Fibroblast of villous mesenchyme (primary cell): ENCODE results near the gene R3HDM1. TPM values are rescaled to one million over a fixed set of nuclear protein-coding genes. Genes with fewer than 3 reads are reported as not detected.

Experiments used
- DNase-seq: peaks from one replicate; pipeline ENCODE4 v3.0.0-alpha.2; 2010; ENCODE audit warnings: low read depth
- H3K4me3 ChIP-seq: 2 replicates; pipeline ENCODE4 v1.5.1; 2011; ENCODE audit warnings: low read depth, mild to moderate bottlenecking, low read length
- total RNA-seq: library from RNA; depleted of rRNA; stranded (reverse); fragments of >200 nt; gene quantifications from 2 replicates; pipeline ENCODE4 v1.2.3, GENCODE V29; 2012
- TF ChIP-seq, protein P1 (sequence below): IDR thresholded peaks from 2 replicates; pipeline ENCODE4 v1.5.1; 2012; ENCODE audit warnings: low read depth, mild to moderate bottlenecking, low read length; ENCODE audit not compliant: insufficient read depth

R3HDM1 gene
- total RNA-seq, 1 donor = 13.8 TPM

- TF ChIP-seq, protein P1, sequence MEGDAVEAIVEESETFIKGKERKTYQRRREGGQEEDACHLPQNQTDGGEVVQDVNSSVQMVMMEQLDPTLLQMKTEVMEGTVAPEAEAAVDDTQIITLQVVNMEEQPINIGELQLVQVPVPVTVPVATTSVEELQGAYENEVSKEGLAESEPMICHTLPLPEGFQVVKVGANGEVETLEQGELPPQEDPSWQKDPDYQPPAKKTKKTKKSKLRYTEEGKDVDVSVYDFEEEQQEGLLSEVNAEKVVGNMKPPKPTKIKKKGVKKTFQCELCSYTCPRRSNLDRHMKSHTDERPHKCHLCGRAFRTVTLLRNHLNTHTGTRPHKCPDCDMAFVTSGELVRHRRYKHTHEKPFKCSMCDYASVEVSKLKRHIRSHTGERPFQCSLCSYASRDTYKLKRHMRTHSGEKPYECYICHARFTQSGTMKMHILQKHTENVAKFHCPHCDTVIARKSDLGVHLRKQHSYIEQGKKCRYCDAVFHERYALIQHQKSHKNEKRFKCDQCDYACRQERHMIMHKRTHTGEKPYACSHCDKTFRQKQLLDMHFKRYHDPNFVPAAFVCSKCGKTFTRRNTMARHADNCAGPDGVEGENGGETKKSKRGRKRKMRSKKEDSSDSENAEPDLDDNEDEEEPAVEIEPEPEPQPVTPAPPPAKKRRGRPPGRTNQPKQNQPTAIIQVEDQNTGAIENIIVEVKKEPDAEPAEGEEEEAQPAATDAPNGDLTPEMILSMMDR = no peak
- no peak for DNase-seq
- H3K4me3 ChIP-seq = no peak overlapping the region
Measured at GRCh38 chr2:135546436-135546835, 15.2 kb downstream of the R3HDM1 start.

GRCh38 chr2:135547311-135547710 lies 16.0 kb downstream of the R3HDM1 start:
- TF ChIP-seq, protein P1 = no peak
- no peak for DNase-seq
- no peak overlapping the region for H3K4me3 ChIP-seq

GRCh38 chr2:135551356-135551755 lies 20.1 kb downstream of the R3HDM1 start:
- TF ChIP-seq, protein P1 = no peak
- no peak for DNase-seq
- no peak overlapping the region for H3K4me3 ChIP-seq

GRCh38 chr2:135552887-135553286 lies 21.6 kb downstream of the R3HDM1 start:
- no peak overlapping the region for H3K4me3 ChIP-seq
- TF ChIP-seq, protein P1 = no peak
- no peak for DNase-seq

GRCh38 chr2:135555311-135555710 lies 24.0 kb downstream of the R3HDM1 start:
- no peak overlapping the region for H3K4me3 ChIP-seq
- TF ChIP-seq, protein P1 = no peak
- no peak for DNase-seq

DNA sequence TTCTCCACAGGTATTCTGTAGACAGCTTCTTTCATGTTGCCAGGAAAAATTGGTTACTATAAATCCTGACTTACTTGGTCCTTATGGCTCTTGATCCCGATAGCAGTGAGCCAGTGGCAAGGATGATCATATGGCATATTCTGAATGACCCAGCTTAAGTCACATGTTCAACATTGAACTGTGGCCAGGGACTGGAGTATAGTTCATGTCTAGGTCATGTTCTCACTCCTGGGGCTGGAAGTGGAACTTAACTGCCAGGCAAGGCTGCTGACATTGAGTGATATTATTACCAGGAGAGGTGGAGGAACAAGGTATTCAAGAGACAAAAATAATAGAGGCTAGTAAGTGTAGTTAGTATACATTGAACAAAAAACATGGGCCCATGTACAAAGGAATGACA lies 26.2 kb downstream of the R3HDM1 start:
- DNase-seq = no peak
- TF ChIP-seq, protein P1 = no peak
- no peak overlapping the region for H3K4me3 ChIP-seq

DNA sequence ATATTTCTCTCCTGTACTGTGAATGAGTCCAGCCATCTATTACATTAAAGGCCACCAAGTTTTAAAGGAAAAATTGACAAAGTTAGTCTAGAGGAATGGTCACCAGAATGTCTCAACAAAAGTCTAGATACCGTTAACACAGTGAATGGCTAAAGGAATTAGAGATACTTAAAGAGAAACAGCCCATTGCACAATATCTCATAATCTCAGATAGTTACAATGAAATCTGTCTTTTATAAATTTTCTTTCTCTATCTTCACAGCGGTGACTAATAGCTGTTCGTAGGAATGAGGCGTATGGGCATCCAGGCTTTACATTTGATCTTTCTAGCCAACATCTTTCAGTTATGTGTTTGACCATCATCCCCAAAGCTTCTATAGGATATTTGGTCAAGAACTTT lies 30.6 kb downstream of the R3HDM1 start:
- TF ChIP-seq, protein P1 = no peak
- no peak overlapping the region for H3K4me3 ChIP-seq
- peak; percentile 38 for DNase-seq
